HepG2 (cell line): ENCODE measurements around the gene INO80E. TPM values are rescaled to one million over a fixed set of nuclear protein-coding genes. Genes with fewer than 3 reads are reported as not detected.

Experiments used
- AHR ChIP-seq: IDR thresholded peaks from 2 replicates; pipeline ENCODE4 v1.6.1; 2018; ENCODE audit warnings: missing genetic modification reagents, missing compliant biosample characterization
- CBX5 ChIP-seq: sonication (generic); formaldehyde crosslinking; IDR thresholded peaks from 2 replicates; pipeline ENCODE4 v1.4.0; 2020; ENCODE audit warnings: missing genetic modification reagents, borderline replicate concordance
- RFX5 ChIP-seq: IDR thresholded peaks from 2 replicates; pipeline ENCODE4 v1.6.1; 2011; ENCODE audit warnings: low read depth, low read length, improper control_type of control experiment
- SALL2 ChIP-seq: sonication (generic); formaldehyde crosslinking; IDR thresholded peaks from 2 replicates; pipeline ENCODE4 v1.8.1; 2023; ENCODE audit warnings: mild to moderate bottlenecking, missing genetic modification reagents, inconsistent platforms
- SMAD1 ChIP-seq: sonication (generic); formaldehyde crosslinking; IDR thresholded peaks from 2 replicates; pipeline ENCODE4 v1.4.0; 2020; ENCODE audit warnings: missing genetic modification reagents, low read depth, mild to moderate bottlenecking, borderline replicate concordance
- SP4 ChIP-seq: sonication (generic); formaldehyde crosslinking; IDR thresholded peaks from 2 replicates; pipeline ENCODE4 v1.8.1; 2023; ENCODE audit warnings: mild to moderate bottlenecking, missing genetic modification reagents
- TEF ChIP-seq: sonication (generic); formaldehyde crosslinking; IDR thresholded peaks from 2 replicates; pipeline ENCODE4 v1.5.0; 2020; ENCODE audit warnings: missing genetic modification reagents
- ZBTB40 ChIP-seq, 2 experiments: fragments of 450-650 bp in 1 of 2; sonication (generic) in 1 of 2; formaldehyde crosslinking in 1 of 2; IDR thresholded peaks; 2 replicates each; pipeline versions ENCODE4 v1.6.1 to v1.8.0; 2016 to 2022; ENCODE audit warnings: antibody characterized with exemption in 1 of 2, mild to moderate bottlenecking in 1 of 2, missing genetic modification reagents in 1 of 2
- ZFP36L1 ChIP-seq: sonication (generic); formaldehyde crosslinking; IDR thresholded peaks from 2 replicates; pipeline ENCODE4 v1.8.0; 2022; ENCODE audit warnings: mild to moderate bottlenecking, missing genetic modification reagents, moderate library complexity
- ZNF546 ChIP-seq: sonication (generic); formaldehyde crosslinking; conservative IDR thresholded peaks from 2 replicates; pipeline ENCODE4 v1.8.1; 2023; ENCODE audit warnings: mild to moderate bottlenecking, missing genetic modification reagents
- ZNF883 ChIP-seq: sonication (generic); formaldehyde crosslinking; IDR thresholded peaks from 2 replicates; pipeline ENCODE4 v1.5.1; 2020; ENCODE audit warnings: mild to moderate bottlenecking, missing genetic modification reagents; ENCODE audit errors: not compliant biosample characterization
- polyA plus RNA-seq, 8 experiments: library from polyadenylated mRNA; depleted of rRNA in 3 of 8; stranded (reverse) in 7 of 8; unstranded in 1 of 8; fragments of >200 nt; fragmentation: Illumina TruSeq in 4 of 8; extraction: Trizol in 4 of 8; gene quantifications; 2 replicates each; pipeline versions ENCODE4 v1.2.1 to v1.2.3, GENCODE V29; 2011 to 2016; ENCODE audit warnings: low read depth in 4 of 8, missing spikeins in 1 of 8, mixed read lengths in 1 of 8; ENCODE audit not compliant: insufficient read depth in 1 of 8
- total RNA-seq, 5 experiments: library from RNA; depleted of rRNA; stranded (reverse); fragments of >200 nt; fragmentation: Illumina TruSeq; extraction: Trizol; gene quantifications; 2 replicates each; pipeline ENCODE4 v1.2.3, GENCODE V29; 2016; ENCODE audit warnings: low read depth in 1 of 5

INO80E gene
- total and polyA plus RNA-seq, 2 of the 13 experiments (the other 11 are each of a cell fraction or from before 2014, with no cell fraction given) = 25.8 to 45.6 TPM

GRCh38 chr16:30010844-30011713 lies 15.0 kb downstream of the INO80E start, which contains the start of gene DOC2A (continued):
- TF ChIP-seq TEF (CRISPR knock-in tag) (no peak), SALL2 (CRISPR knock-in tag) (0 out of 2 replicates have a peak, but pooled peaks have one; percentile 44), ZFP36L1 (no peak), CBX5 (CRISPR knock-in tag) (no peak), SMAD1 (CRISPR knock-in tag) (no peak), AHR (no peak), SP4 (CRISPR knock-in tag) (0 out of 2 replicates have a peak, but pooled peaks have one; percentile 25), ZNF546 (CRISPR knock-in tag) (no peak), RFX5 (no peak), ZBTB40 (IDR thresholded peaks at IDR 0.05) (no peak), ZBTB40 (CRISPR knock-in tag; IDR thresholded peaks at IDR 0.05) (no peak), ZNF883 (peak; percentile 26)
